Thoracic aorta (tissue), 2 donors: ENCODE results near the gene RXRB. TPM values are rescaled to one million over a fixed set of nuclear protein-coding genes. Genes with fewer than 3 reads are reported as not detected.
"Not testable (repeated sequence)": the region's sequence is repeated elsewhere in the genome, so short reads cannot be mapped to it uniquely, and the experiment has no call there.

Experiments
- ATAC-seq: fragments of 150-250 bp; one replicate; pipeline ENCODE4 v1.8.0; 2017; ENCODE audit warnings: low read depth; ENCODE audit not compliant: insufficient number of reproducible peaks, low FRiP score
- DNase-seq: peaks from one replicate; pipeline ENCODE4 v3.0.0-alpha.2; 2020; ENCODE audit warnings: low spot score
- H3K27ac ChIP-seq, 2 donors: fragments of 200-600 bp; sonication (generic); 1 replicate in 1 of 2; 2 replicates in 1 of 2; pipeline ENCODE4 v1.5.1; 2016; ENCODE audit warnings: mild to moderate bottlenecking in 2 of 2, moderate library complexity in 2 of 2
- H3K27me3 ChIP-seq: fragments of 200-600 bp; sonication (generic); replicated peaks from 2 replicates; pipeline ENCODE4 v1.6.0; 2016; ENCODE audit warnings: mild to moderate bottlenecking; ENCODE audit not compliant: insufficient read depth
- H3K36me3 ChIP-seq: fragments of 200-600 bp; sonication (generic); one replicate; pipeline ENCODE4 v1.5.1; 2016
- H3K4me1 ChIP-seq, 2 donors: fragments of 200-600 bp; sonication (generic); 1 replicate in 1 of 2; 2 replicates in 1 of 2; pipeline versions ENCODE4 v1.5.1 to v1.6.0; 2016; ENCODE audit warnings: low read depth in 2 of 2, mild to moderate bottlenecking in 1 of 2; ENCODE audit not compliant: control insufficient read depth in 1 of 2
- H3K4me3 ChIP-seq: fragments of 200-600 bp; sonication (generic); 2 replicates; pipeline ENCODE4 v1.5.1; 2016; ENCODE audit warnings: mild to moderate bottlenecking
- H3K9me3 ChIP-seq: fragments of 200-600 bp; sonication (generic); 2 replicates; pipeline ENCODE4 v1.5.1; 2016
- CTCF ChIP-seq: fragments of 200-600 bp; sonication (generic); IDR thresholded peaks from one replicate; pipeline ENCODE4 v1.5.1; 2019; ENCODE audit warnings: antibody characterized with exemption
- total RNA-seq, 2 donors: library from RNA; depleted of rRNA; stranded (reverse); fragments of >200 nt; gene quantifications; one replicate each; pipeline versions ENCODE4 v1.1.0 to v1.2.3, GENCODE V29; 2016

Gene RXRB
- total RNA-seq, 2 donors from 2014 or later, result 38.7 to 47.2 TPM

DNA sequence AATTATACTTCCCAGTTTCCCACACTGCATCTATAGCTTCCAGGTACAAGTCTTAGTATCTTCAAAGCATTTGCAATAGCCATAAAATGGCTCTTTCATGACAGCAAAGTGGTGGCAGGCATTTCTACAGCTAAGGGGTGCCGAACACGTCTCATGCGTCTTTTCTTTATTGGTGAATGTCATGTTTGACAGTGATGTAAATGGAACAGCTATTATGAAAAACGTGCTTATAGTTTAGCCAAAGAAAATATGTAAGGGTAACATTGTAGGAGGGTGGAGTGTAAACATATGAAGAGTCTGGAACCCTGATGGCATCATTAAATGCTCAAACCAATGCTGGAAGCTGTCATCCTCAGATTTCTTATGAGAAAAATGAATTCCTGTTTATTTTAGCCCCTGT lies 46.1 kb downstream of the RXRB start:
- no peak for TF ChIP-seq CTCF
- no peaks in the 10 kb centered on the region for H3K4me1 ChIP-seq
- ATAC-seq (no peak), DNase-seq (no peak)
- no peaks in the 10 kb centered on the region for H3K36me3 ChIP-seq
- H3K27me3 ChIP-seq, result no peaks in the 10 kb centered on the region
- no peak overlapping the region for H3K27ac ChIP-seq
- peaks cover 4% of the 10 kb centered on the region for H3K9me3 ChIP-seq
- no peak overlapping the region for H3K4me3 ChIP-seq

- no peak for TF ChIP-seq CTCF
- Histone ChIP-seq H3K36me3 (no peaks in the 10 kb centered on the region), H3K27me3 (no peaks in the 10 kb centered on the region), H3K27ac (no peak overlapping the region), H3K9me3 (peaks cover 4% of the 10 kb centered on the region), H3K4me1 (no peaks in the 10 kb centered on the region), H3K4me3 (no peak overlapping the region)
- no peak for DNase-seq
- no peak for ATAC-seq
These were observed 49.4 kb downstream of the RXRB start for GRCh38 chr6:33151050-33151449.

DNA sequence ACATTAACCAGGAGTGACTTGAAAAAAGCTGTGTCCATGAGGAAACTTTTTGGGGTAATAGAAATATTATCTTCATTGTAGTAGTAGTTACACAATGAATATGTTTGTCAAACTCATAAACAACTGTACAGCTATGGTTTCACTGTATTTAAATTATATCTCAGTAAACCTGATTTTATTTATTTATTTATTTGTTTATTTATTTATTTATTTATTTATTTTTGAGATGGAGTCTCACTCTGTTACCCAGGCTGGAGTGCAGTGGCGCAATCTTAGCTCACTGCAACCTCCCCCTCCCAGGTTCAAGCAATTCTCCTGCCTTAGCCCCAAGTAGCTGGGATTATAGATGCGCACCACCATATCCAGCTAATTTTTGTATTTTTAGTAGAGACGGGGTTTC lies 49.9 kb downstream of the RXRB start:
- not testable (repeated sequence) for ATAC-seq, H3K4me1 ChIP-seq, H3K27me3 ChIP-seq, H3K4me3 ChIP-seq, H3K9me3 ChIP-seq, DNase-seq, H3K27ac ChIP-seq, H3K36me3 ChIP-seq

DNA sequence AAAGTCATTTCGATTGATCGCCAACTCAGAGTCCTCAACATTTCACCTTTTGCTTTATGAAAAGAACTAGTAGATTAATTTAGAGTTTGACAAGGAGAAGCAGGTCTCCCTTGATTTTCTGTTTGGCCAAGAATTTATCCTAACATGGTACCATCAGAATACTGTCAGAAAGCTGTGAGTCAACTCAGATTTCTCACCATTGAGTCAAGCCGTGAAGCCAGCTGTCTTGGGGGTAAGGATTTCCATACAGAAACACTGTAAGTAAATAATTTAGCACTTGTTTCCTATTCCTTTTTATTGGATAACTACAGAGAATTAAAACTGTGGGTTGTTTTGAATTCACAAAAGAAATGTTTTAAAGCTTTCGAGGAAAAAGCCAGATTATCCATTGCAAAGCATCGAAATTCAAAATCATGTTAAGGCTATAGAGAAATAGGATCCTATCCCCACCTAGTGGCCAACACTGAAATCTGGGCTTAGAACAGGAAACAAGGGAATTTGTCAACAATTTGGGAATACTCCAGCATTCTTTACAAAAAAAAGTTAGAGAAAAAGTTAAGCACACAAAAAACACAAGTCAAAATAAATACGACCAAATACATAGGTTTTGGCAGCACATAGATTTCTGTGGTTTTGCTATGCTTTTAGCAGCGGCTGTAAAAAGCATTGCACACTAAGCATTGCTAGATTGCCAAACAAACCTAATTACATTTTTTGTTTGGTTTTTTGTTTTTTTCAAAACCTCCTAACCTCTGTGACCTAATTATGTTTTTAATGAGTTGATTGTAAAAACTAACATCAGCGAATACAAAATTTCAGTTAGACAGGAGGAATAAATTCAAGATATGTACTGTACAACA lies 52.4 kb downstream of the RXRB start:
- TF ChIP-seq CTCF, result peak; percentile 66
- Histone ChIP-seq H3K36me3 (no peaks in the 10 kb centered on the region), H3K27me3 (no peaks in the 10 kb centered on the region), H3K4me1 (no peaks in the 10 kb centered on the region), H3K9me3 (peaks cover 4% of the 10 kb centered on the region), H3K27ac (no peak overlapping the region), H3K4me3 (no peak overlapping the region)
- ATAC-seq (no peak), DNase-seq (no peak)

GRCh38 chr6:33144373-33144772 lies 56.1 kb downstream of the RXRB start:
- H3K4me3 ChIP-seq, result no peak overlapping the region
- no peaks in the 10 kb centered on the region for H3K36me3 ChIP-seq
- H3K9me3 ChIP-seq, result no peaks in the 10 kb centered on the region
- DNase-seq (no peak), ATAC-seq (no peak)
- H3K27me3 ChIP-seq, result no peaks in the 10 kb centered on the region
- no peak overlapping the region for H3K27ac ChIP-seq
- no peak for TF ChIP-seq CTCF
- H3K4me1 ChIP-seq, result no peaks in the 10 kb centered on the region

Other genes starting within 250 kb of the RXRB start
- gene HLA-DMA, start 247.6 kb downstream of the RXRB start, total RNA-seq, result 10 to 100 TPM; 41.7 to 53.2 TPM
- 100 to 1,000 TPM; 134 to 169 TPM for gene BRD2, start 232.1 kb downstream of the RXRB start, total RNA-seq
- 10 to 100 TPM in 1 of 2 donors, 1 to 10 TPM in 1; 5.8 to 19.4 TPM for gene HLA-DOA, start 191.1 kb downstream of the RXRB start, total RNA-seq
- 100 to 1,000 TPM; 141 to 148 TPM for gene HLA-DPA1, start 127.0 kb downstream of the RXRB start, total RNA-seq
- gene HLA-DPB1, start 124.7 kb downstream of the RXRB start, total RNA-seq, result 100 to 1,000 TPM in 1 of 2 donors, 10 to 100 TPM in 1; 78.4 to 112 TPM
- 1 to 10 TPM; 1.9 to 3.4 TPM for gene COL11A2, start 8.2 kb downstream of the RXRB start, total RNA-seq
- 100 to 1,000 TPM in 1 of 2 donors, 10 to 100 TPM in 1; 71.3 to 106 TPM for gene SLC39A7, start 202 bp upstream of the RXRB start, total RNA-seq
- 10 to 100 TPM in 1 of 2 donors, 1 to 10 TPM in 1; 4.0 to 15.0 TPM for gene HSD17B8, start 4.0 kb upstream of the RXRB start, total RNA-seq
- 10 to 100 TPM; 13.2 to 17.3 TPM for gene RING1, start 7.8 kb upstream of the RXRB start, total RNA-seq
- gene VPS52, start 71.2 kb upstream of the RXRB start, total RNA-seq, result 10 to 100 TPM; 31.4 to 43.2 TPM
- gene RPS18, start 71.4 kb upstream of the RXRB start, total RNA-seq, result 1,000 to 10,000 TPM; 1,163 to 1,178 TPM
- 10 to 100 TPM; 18.1 to 27.3 TPM for gene B3GALT4, start 76.5 kb upstream of the RXRB start, total RNA-seq
- gene WDR46, start 88.6 kb upstream of the RXRB start, total RNA-seq, result 10 to 100 TPM; 42.6 to 60.3 TPM
- gene PFDN6, start 88.9 kb upstream of the RXRB start, total RNA-seq, result 10 to 100 TPM; 26.8 to 31.9 TPM
- gene RGL2, start 98.3 kb upstream of the RXRB start, total RNA-seq, result 10 to 100 TPM; 49.9 to 83.5 TPM
- 100 to 1,000 TPM in 1 of 2 donors, 10 to 100 TPM in 1; 88.0 to 107 TPM for gene TAPBP, start 113.4 kb upstream of the RXRB start, total RNA-seq
- gene ZBTB22, start 117.1 kb upstream of the RXRB start, total RNA-seq, result 10 to 100 TPM; 15.0 to 29.5 TPM
- 10 to 100 TPM; 32.4 to 78.5 TPM for gene DAXX, start 122.3 kb upstream of the RXRB start, total RNA-seq
- under 1 TPM; 0.81 to 0.85 TPM for gene KIFC1, start 191.2 kb upstream of the RXRB start, total RNA-seq
- gene PHF1, start 210.3 kb upstream of the RXRB start, total RNA-seq, result 100 to 1,000 TPM in 1 of 2 donors, 10 to 100 TPM in 1; 82.0 to 104 TPM
- gene CUTA, start 217.4 kb upstream of the RXRB start, total RNA-seq, result 100 to 1,000 TPM in 1 of 2 donors, 10 to 100 TPM in 1; 60.3 to 207 TPM
- 10 to 100 TPM; 16.2 to 24.6 TPM for gene SYNGAP1, start 219.4 kb upstream of the RXRB start, total RNA-seq